HG03432 (cell line): ENCODE data around the gene TMEM244.
"Not testable (repeated sequence)": the region's sequence is repeated elsewhere in the genome, so short reads cannot be mapped to it uniquely, and the experiment has no call there.

Source experiments
- ATAC-seq: cut with Tn5 transposase; IDR thresholded peaks from one replicate; pipeline ENCODE4 v1.9.1; 2021; ENCODE audit warnings: mild to moderate bottlenecking, moderate library complexity; ENCODE audit not compliant: unreplicated experiment

The TMEM244 gene

GRCh38 chr6:129860908-129861665 lies at the start of gene TMEM244:
TMEM244 (minus strand) TSS chr6:129861315; CDS start chr6:129861188, 127 bp downstream.
- peak; percentile 64 for ATAC-seq

GRCh38 chr6:129908858-129909257 lies 47.7 kb upstream of the TMEM244 start:
- ATAC-seq: peak; percentile 87

- peak; percentile 15 for ATAC-seq
Observed at GRCh38 chr6:129908356-129908755, 47.2 kb upstream of the TMEM244 start.

GRCh38 chr6:129906515-129907077 lies 45.5 kb upstream of the TMEM244 start:
- ATAC-seq: no peak

GRCh38 chr6:129903082-129903481 lies 42.0 kb upstream of the TMEM244 start:
- peak; percentile 67 for ATAC-seq

- ATAC-seq: no peak
Observed at GRCh38 chr6:129902681-129903080, 41.6 kb upstream of the TMEM244 start.

GRCh38 chr6:129901910-129902309 lies 40.8 kb upstream of the TMEM244 start:
- ATAC-seq: peak; percentile 70

- peak; percentile 72 for ATAC-seq
Observed at GRCh38 chr6:129895692-129896091, 34.6 kb upstream of the TMEM244 start.

GRCh38 chr6:129894921-129895320 lies 33.8 kb upstream of the TMEM244 start:
- no peak for ATAC-seq

- ATAC-seq: no peak
Observed at GRCh38 chr6:129893640-129894039, 32.5 kb upstream of the TMEM244 start.

GRCh38 chr6:129890701-129891100 lies 29.6 kb upstream of the TMEM244 start:
- no peak for ATAC-seq

GRCh38 chr6:129890164-129890563 lies 29.0 kb upstream of the TMEM244 start:
- ATAC-seq: no peak

- ATAC-seq: no peak
Observed at GRCh38 chr6:129889580-129889979, 28.5 kb upstream of the TMEM244 start.

- ATAC-seq: no peak
Observed at GRCh38 chr6:129886401-129887155, 25.5 kb upstream of the TMEM244 start.

- no peak for ATAC-seq
Observed at GRCh38 chr6:129884211-129884610, 23.1 kb upstream of the TMEM244 start.

GRCh38 chr6:129882510-129883023 lies 21.5 kb upstream of the TMEM244 start:
- ATAC-seq: peak; percentile 96

- ATAC-seq: not testable (repeated sequence)
Observed at GRCh38 chr6:129877894-129878293, 16.8 kb upstream of the TMEM244 start.

- ATAC-seq: peak; percentile 90
Observed at GRCh38 chr6:129875610-129876520, 14.8 kb upstream of the TMEM244 start.

- ATAC-seq: no peak
Observed at GRCh38 chr6:129874837-129875236, 13.7 kb upstream of the TMEM244 start.

GRCh38 chr6:129872586-129872985 lies 11.5 kb upstream of the TMEM244 start:
- no peak for ATAC-seq
